ENCODE data around the gene PRELP. TPM values are rescaled to one million over a fixed set of nuclear protein-coding genes. Genes with fewer than 3 reads are reported as not detected.

PRELP gene
- total RNA-seq, 2 experiments from 2014 or later = not detected

GRCh38 chr1:203526572-203526971 lies 51.0 kb downstream of the PRELP start:
- ChIA-PET CTCF (interaction anchor here (0.5 to 1.6 kb wide), 3 partner anchors 29 to 1594 kb away, joined by 3 to 7 read pairs (median 3); no protein-coding TSS in a partner anchor), POLR2A (no interaction called here)
- no peak overlapping the region for H3K4me3 Mint-ChIP-seq
- H3K27ac Mint-ChIP-seq = no peak overlapping the region
- peaks cover 2% of the 10 kb centered on the region for H3K4me1 Mint-ChIP-seq
- DNase-seq = no peak
- no peaks in the 10 kb centered on the region for H3K9me3 Mint-ChIP-seq
- no peaks in the 10 kb centered on the region for H3K27me3 Mint-ChIP-seq
- no peaks in the 10 kb centered on the region for H3K36me3 Mint-ChIP-seq (ENCODE audit: low read depth)

DNA sequence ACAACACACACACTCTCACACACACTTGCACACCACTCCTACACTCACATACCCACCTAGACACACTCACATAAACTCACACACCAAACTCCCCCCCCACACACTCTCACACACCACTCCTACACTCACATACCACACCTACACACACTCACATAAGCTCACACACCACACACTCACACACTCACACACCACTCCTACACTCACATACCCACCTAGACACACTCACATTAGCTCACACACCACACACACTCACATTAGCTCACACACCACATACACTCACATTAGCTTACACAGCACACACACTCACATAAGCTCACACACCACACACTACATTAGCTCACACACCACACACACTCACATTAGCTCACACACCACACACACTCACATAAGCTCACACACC lies 51.4 kb downstream of the PRELP start:
- Mint-ChIP-seq H3K4me3 (no peak overlapping the region), H3K27me3 (no peaks in the 10 kb centered on the region), H3K27ac (no peak overlapping the region), H3K4me1 (peaks cover 2% of the 10 kb centered on the region), H3K9me3 (no peaks in the 10 kb centered on the region), H3K36me3 (ENCODE audit: low read depth) (no peaks in the 10 kb centered on the region)
- POLR2A ChIA-PET = no interaction called here
- CTCF ChIA-PET = interaction anchor here (1.1 to 1.6 kb wide), 3 partner anchors 29 to 96 kb away, joined by 3 to 7 read pairs (median 3); no protein-coding TSS in a partner anchor
- no peak for DNase-seq

DNA sequence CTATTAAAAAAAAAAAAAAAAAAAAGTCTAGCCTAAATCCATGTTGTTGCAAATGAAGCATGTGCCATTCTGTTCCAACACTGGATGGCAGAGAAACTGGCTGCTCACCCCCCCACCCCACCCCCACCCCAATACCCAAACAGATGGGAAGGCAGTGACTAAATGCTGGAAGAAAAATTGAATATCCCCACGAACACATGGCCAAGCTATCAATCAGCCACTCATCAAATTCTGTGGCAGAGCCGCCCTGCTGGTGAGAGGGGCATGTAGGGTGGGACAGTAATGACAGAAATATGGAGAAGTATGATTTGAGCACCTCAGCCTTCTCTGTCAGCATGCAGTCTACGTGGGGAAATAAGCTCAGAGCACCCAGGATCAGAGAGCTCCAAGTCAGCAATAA lies 52.5 kb downstream of the PRELP start:
- H3K36me3 Mint-ChIP-seq (ENCODE audit: low read depth) = no peaks in the 10 kb centered on the region
- H3K9me3 Mint-ChIP-seq = no peaks in the 10 kb centered on the region
- ChIA-PET CTCF (interaction anchor here (0.7 to 1.6 kb wide), 4 partner anchors 9 to 95 kb away, joined by 3 to 7 read pairs (median 3); no protein-coding TSS in a partner anchor), POLR2A (no interaction called here)
- no peak overlapping the region for H3K4me3 Mint-ChIP-seq
- H3K27ac Mint-ChIP-seq = no peak overlapping the region
- no peaks in the 10 kb centered on the region for H3K27me3 Mint-ChIP-seq
- no peak for DNase-seq
- peaks cover 2% of the 10 kb centered on the region for H3K4me1 Mint-ChIP-seq

GRCh38 chr1:203528976-203529835 lies 53.6 kb downstream of the PRELP start:
- H3K27ac Mint-ChIP-seq = no peak overlapping the region
- DNase-seq = no peak
- H3K36me3 Mint-ChIP-seq (ENCODE audit: low read depth) = no peaks in the 10 kb centered on the region
- ChIA-PET CTCF (interaction anchor here (1.9 kb wide), 1 partner anchor 12 kb away, joined by 9 read pairs; no protein-coding TSS in a partner anchor), POLR2A (no interaction called here)
- peaks cover 2% of the 10 kb centered on the region for H3K4me1 Mint-ChIP-seq
- no peaks in the 10 kb centered on the region for H3K9me3 Mint-ChIP-seq
- no peaks in the 10 kb centered on the region for H3K27me3 Mint-ChIP-seq
- H3K4me3 Mint-ChIP-seq = no peak overlapping the region

- Mint-ChIP-seq H3K36me3 (ENCODE audit: low read depth) (no peaks in the 10 kb centered on the region), H3K4me1 (peaks cover 2% of the 10 kb centered on the region), H3K9me3 (no peaks in the 10 kb centered on the region), H3K27ac (no peak overlapping the region), H3K4me3 (no peak overlapping the region), H3K27me3 (no peaks in the 10 kb centered on the region)
- ChIA-PET POLR2A (no interaction called here), CTCF (interaction anchor here (1.3 to 1.9 kb wide), 2 partner anchors 14 to 36 kb away, joined by 3 to 9 read pairs; no protein-coding TSS in a partner anchor)
- DNase-seq = no peak
Observed at GRCh38 chr1:203531063-203531462, 55.5 kb downstream of the PRELP start.

- no peaks in the 10 kb centered on the region for H3K27me3 Mint-ChIP-seq
- no peak overlapping the region for H3K27ac Mint-ChIP-seq
- POLR2A ChIA-PET = no interaction called here
- peaks cover 2% of the 10 kb centered on the region for H3K4me1 Mint-ChIP-seq
- no peaks in the 10 kb centered on the region for H3K36me3 Mint-ChIP-seq (ENCODE audit: low read depth)
- H3K9me3 Mint-ChIP-seq = no peaks in the 10 kb centered on the region
- H3K4me3 Mint-ChIP-seq = no peak overlapping the region
- DNase-seq = no peak
- CTCF ChIA-PET = interaction anchor here (0.8 kb wide), 1 partner anchor 46 kb away, joined by 3 read pairs; no protein-coding TSS in a partner anchor
Observed at GRCh38 chr1:203534012-203534411, 58.4 kb downstream of the PRELP start.

- Mint-ChIP-seq H3K27ac (no peak overlapping the region), H3K9me3 (no peaks in the 10 kb centered on the region), H3K4me3 (no peak overlapping the region), H3K27me3 (no peaks in the 10 kb centered on the region), H3K4me1 (peaks cover under 1% of the 10 kb centered on the region), H3K36me3 (ENCODE audit: low read depth) (no peaks in the 10 kb centered on the region)
- POLR2A ChIA-PET = no interaction called here
- CTCF ChIA-PET = no interaction called here
- no peak for DNase-seq
Observed at GRCh38 chr1:203534526-203534925, 58.9 kb downstream of the PRELP start.

- CTCF ChIA-PET = no interaction called here
Observed at GRCh38 chr1:203536575-203536974, 61.0 kb downstream of the PRELP start.

DNA sequence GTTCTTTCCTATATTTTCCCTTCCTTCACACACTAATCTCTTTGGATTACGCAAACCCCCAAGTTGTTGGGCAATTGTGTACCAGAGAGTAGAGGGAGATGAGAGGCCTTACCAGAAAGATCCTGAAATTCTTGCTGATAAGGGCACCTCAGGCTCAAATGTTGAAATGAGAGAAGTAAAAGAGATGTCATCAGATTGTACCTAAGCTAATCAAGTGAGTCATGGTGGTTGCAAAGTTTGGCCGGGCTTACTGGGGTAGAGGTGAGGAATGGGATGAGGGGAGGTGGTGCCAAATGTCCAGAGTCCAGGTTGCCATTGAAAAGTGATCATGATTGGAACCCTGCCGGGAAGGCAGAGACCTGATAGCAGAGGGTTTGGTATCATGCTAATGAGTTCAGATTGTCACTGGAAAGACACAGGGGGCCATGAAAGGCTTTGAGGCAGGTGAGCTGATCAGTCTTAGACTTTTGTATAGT lies 61.4 kb downstream of the PRELP start:
- Mint-ChIP-seq H3K27me3 (no peaks in the 10 kb centered on the region), H3K4me3 (no peak overlapping the region), H3K9me3 (no peaks in the 10 kb centered on the region), H3K27ac (no peak overlapping the region), H3K4me1 (no peaks in the 10 kb centered on the region), H3K36me3 (ENCODE audit: low read depth) (no peaks in the 10 kb centered on the region)
- ChIA-PET POLR2A (no interaction called here), CTCF (no interaction called here)
- DNase-seq = no peak

More at GRCh38 chr1:203536575-203536974, 61.0 kb downstream of the PRELP start:
- H3K27me3 Mint-ChIP-seq = no peaks in the 10 kb centered on the region
- H3K36me3 Mint-ChIP-seq (ENCODE audit: low read depth) = no peaks in the 10 kb centered on the region
- DNase-seq = no peak
- no peak overlapping the region for H3K27ac Mint-ChIP-seq
- no peaks in the 10 kb centered on the region for H3K9me3 Mint-ChIP-seq
- no peaks in the 10 kb centered on the region for H3K4me1 Mint-ChIP-seq
- POLR2A ChIA-PET = no interaction called here
- no peak overlapping the region for H3K4me3 Mint-ChIP-seq

DNA sequence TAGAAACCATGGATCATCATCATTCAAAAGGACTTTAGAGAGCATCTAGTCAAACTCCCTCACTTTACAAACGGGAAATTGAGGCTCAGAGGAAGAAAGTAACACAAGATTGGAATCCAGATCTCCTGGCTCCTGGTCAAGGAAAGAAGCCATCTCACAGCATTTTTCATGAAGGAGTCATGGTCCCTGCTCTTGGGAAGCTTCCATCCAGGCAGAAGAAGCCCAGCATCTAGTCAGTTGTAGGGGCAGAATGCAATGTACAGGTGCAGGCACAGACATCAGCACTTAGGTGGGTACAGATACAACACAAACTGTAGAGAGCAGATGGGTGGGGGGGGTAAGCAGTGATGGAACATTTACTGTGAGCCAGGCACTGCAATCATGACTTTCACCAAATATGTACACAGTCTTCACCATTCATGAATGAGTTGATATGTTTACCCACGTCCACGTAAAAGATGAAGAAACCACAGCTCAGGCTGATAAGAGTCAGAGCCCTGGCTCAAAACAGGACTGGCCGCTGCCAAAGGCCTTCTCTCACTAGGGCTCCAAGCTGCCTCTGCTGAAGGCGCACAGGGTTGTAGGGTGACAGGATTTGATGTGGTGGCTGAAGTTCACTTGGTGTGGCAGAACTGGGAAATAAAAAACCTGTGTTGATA lies 62.3 kb downstream of the PRELP start:
- POLR2A ChIA-PET = no interaction called here
- CTCF ChIA-PET = no interaction called here
- H3K4me3 Mint-ChIP-seq = no peak overlapping the region

GRCh38 chr1:203538726-203539125 lies 63.1 kb downstream of the PRELP start:
- Mint-ChIP-seq H3K36me3 (ENCODE audit: low read depth) (no peaks in the 10 kb centered on the region), H3K27ac (no peak overlapping the region), H3K4me1 (no peaks in the 10 kb centered on the region), H3K27me3 (no peaks in the 10 kb centered on the region), H3K9me3 (no peaks in the 10 kb centered on the region), H3K4me3 (no peak overlapping the region)
- ChIA-PET CTCF (interaction anchor here (1.0 kb wide), 1 partner anchor 9 kb away, joined by 3 read pairs; no protein-coding TSS in a partner anchor), POLR2A (no interaction called here)
- DNase-seq = no peak

More for the DNA sequence above, 62.3 kb downstream of the PRELP start:
- Mint-ChIP-seq H3K27ac (no peak overlapping the region), H3K27me3 (no peaks in the 10 kb centered on the region), H3K9me3 (no peaks in the 10 kb centered on the region), H3K4me1 (no peaks in the 10 kb centered on the region), H3K36me3 (ENCODE audit: low read depth) (no peaks in the 10 kb centered on the region)
- no peak for DNase-seq

DNA sequence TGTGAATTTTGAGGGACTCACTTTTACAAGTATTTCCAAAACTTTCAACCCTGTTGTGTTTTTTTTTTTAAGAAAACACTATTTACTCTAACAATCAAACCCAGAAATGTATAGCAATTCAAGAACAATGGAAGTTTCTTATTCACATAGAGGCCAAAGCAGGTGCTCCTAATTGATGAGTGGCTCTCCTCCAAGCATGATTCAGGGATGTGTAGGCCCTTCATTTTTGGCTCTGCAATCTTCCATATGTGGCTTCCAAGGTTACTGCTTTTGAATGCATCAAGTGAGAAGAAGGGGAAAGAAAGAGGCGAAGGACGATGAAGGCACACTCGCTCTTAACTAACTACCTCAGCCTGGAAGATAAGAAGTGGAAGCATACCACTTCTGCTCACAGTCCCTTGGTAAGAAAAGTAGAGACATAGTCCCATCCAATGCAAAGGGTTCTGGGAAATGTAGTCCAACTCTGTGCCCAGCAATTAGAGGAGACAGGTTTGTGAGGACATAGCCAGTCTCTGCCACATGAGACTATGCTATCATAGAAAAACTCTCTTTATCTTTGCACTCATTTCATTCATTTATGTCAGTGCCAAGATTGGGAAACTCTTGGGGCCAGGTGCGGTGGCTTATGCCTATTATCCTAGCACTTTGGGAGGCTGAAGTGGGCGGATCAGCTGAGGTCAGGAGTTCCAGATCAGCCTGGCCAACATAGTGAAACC lies 64.4 kb downstream of the PRELP start:
- ChIA-PET POLR2A (no interaction called here), CTCF (interaction anchor here (0.6 kb wide), 1 partner anchor 165 kb away, joined by 4 read pairs; no protein-coding TSS in a partner anchor)
- H3K27ac Mint-ChIP-seq = no peak overlapping the region
- H3K36me3 Mint-ChIP-seq (ENCODE audit: low read depth) = no peaks in the 10 kb centered on the region
- no peaks in the 10 kb centered on the region for H3K9me3 Mint-ChIP-seq
- H3K4me1 Mint-ChIP-seq = no peaks in the 10 kb centered on the region
- no peaks in the 10 kb centered on the region for H3K27me3 Mint-ChIP-seq
- no peak overlapping the region for H3K4me3 Mint-ChIP-seq
- no peak for DNase-seq

Measured in activated CD4-positive, alpha-beta T cell treated with anti-CD3 and anti-CD28 coated beads, Interleukin-2, amount 10 ng/mL, durations not matched to agents 7 days and 5 days (primary cell).